Measurements from ENCODE around the gene TRIM62. TPM values are rescaled to one million over a fixed set of nuclear protein-coding genes. Genes with fewer than 3 reads are reported as not detected.

Gene TRIM62
- total and polyA plus RNA-seq, 4 experiments from 2014 or later = 7.2 to 26.2 (median 13.8) TPM

GRCh38 chr1:33143698-33144097, 38.1 kb downstream of the TRIM62 start:
- H3K4me1 ChIP-seq (ENCODE audit: insufficient read depth, low read length) = no peaks in the 10 kb centered on the region
- peaks cover 21% of the 10 kb centered on the region for H3K36me3 ChIP-seq (ENCODE audit: insufficient read depth, low read length)
- POLR2A ChIA-PET (ENCODE audit: partially characterized antibody) = interaction anchor here (5.3 kb wide), 1 partner anchor 16 kb away, joined by 22 read pairs; no protein-coding TSS in a partner anchor
- no peak for DNase-seq
- no peak overlapping the region for H3K4me3 Mint-ChIP-seq
- no peaks in the 10 kb centered on the region for H3K27me3 ChIP-seq (ENCODE audit: insufficient read depth, low read length)
- H3K9me3 ChIP-seq (ENCODE audit: control insufficient read depth in 1 of 2, low read length in 2 of 2) = no peaks in the 10 kb centered on the region
- peaks cover 6 to 42% of the 10 kb centered on the region in 2 donors for H3K36me3 Mint-ChIP-seq
- peak overlapping the region in 2 of 7 donors; percentile 42 to 47 for H3K27ac Mint-ChIP-seq
- intact Hi-C loops (cut with micrococcal nuclease) = no loop called here
- no peak overlapping the region for H3K27ac ChIP-seq (ENCODE audit: low read depth, low read length)
- CTCF ChIA-PET (ENCODE audit: partially characterized antibody) = interaction anchor here (1.9 kb wide), 1 partner anchor 16 kb away, joined by 4 read pairs; no protein-coding TSS in a partner anchor
- no peaks in the 10 kb centered on the region for H3K9me3 Mint-ChIP-seq
- no peak overlapping the region for H3K4me3 ChIP-seq (ENCODE audit: low read length in 2 of 2)
- peaks cover 4 to 15% (median 9%) of the 10 kb centered on the region in 4 donors for H3K4me1 Mint-ChIP-seq
- H3K27me3 Mint-ChIP-seq = no peaks in the 10 kb centered on the region

DNA sequence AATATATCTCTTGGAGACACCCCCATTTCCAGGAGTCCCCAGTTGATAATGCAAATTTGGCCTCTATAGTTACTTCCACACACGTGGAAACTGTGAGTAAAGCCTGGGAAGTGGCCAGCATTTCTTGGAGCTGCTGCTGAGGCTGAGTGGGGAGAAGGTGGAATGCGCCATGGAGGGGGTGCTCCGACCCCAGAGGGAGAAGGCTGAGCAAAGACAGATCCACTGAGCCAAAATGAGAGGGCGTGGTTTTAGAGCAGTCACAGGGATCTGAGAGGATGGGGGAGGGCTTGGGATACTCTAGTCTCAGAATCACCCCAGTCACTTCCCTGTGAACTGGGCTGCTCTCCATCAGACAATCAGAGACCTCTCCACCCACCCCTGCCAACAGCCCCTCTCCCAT, 38.7 kb downstream of the TRIM62 start:
- no peaks in the 10 kb centered on the region for H3K4me1 ChIP-seq (ENCODE audit: insufficient read depth, low read length)

DNA sequence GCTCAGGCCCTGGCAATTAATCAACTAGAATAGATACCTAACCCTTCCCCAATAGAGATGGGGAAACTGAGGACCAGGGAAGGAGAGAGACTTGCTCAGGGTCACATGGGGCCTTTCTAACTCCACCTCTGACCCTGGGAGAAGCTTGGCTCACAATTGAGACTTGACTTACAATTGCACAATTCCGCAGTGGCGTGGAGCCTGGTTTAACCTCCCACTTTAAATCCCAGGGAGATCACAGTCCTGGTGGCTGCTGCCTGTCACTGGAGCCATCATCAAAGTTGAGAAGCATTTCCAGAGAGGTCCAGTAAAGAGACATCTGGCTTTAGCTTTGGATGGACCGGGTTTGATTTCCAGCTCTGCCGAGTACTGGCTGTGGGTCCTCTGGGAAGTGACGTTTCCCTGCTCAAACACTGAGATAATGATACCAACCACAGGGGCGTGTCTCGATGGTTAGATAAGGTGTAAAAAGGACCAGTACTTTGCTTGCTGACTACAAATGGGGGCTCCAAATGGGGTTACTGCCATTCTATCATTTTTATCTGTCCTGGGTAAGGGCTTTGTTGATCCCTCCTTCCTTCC, 39.3 kb downstream of the TRIM62 start:
- CTCF ChIA-PET (ENCODE audit: partially characterized antibody) = no interaction called here
- Mint-ChIP-seq H3K9me3 (no peaks in the 10 kb centered on the region), H3K27me3 (no peaks in the 10 kb centered on the region), H3K36me3 (peaks cover 6 to 36% of the 10 kb centered on the region in 2 donors), H3K4me3 (no peak overlapping the region), H3K4me1 (peaks cover 7 to 15% (median 9%) of the 10 kb centered on the region in 4 donors), H3K27ac (peak overlapping the region in 4 of 7 donors; percentile 10 to 76 (median 54))
- no peak for DNase-seq
- POLR2A ChIA-PET (ENCODE audit: partially characterized antibody) = interaction anchor here (5.3 kb wide), 1 partner anchor 15 kb away, joined by 22 read pairs; no protein-coding TSS in a partner anchor
- Histone ChIP-seq H3K9me3 (ENCODE audit: control insufficient read depth in 1 of 2, low read length in 2 of 2) (no peaks in the 10 kb centered on the region), H3K27ac (ENCODE audit: low read depth, low read length) (no peak overlapping the region), H3K4me1 (ENCODE audit: insufficient read depth, low read length) (no peaks in the 10 kb centered on the region), H3K36me3 (ENCODE audit: insufficient read depth, low read length) (peaks cover 17% of the 10 kb centered on the region), H3K4me3 (ENCODE audit: low read length in 2 of 2) (no peak overlapping the region), H3K27me3 (ENCODE audit: insufficient read depth, low read length) (no peaks in the 10 kb centered on the region)
- intact Hi-C loops (cut with micrococcal nuclease) = no loop called here

More for the DNA sequence above, 38.7 kb downstream of the TRIM62 start:
- peaks cover 4 to 15% (median 9%) of the 10 kb centered on the region in 4 donors for H3K4me1 Mint-ChIP-seq
- H3K9me3 Mint-ChIP-seq = no peaks in the 10 kb centered on the region
- ChIA-PET POLR2A (ENCODE audit: partially characterized antibody) (interaction anchor here (5.3 kb wide), 1 partner anchor 16 kb away, joined by 22 read pairs; no protein-coding TSS in a partner anchor), CTCF (ENCODE audit: partially characterized antibody) (no interaction called here)
- no peak for DNase-seq
- peak overlapping the region in 3 of 7 donors; percentile 47 to 76 (median 52) for H3K27ac Mint-ChIP-seq
- H3K27me3 ChIP-seq (ENCODE audit: insufficient read depth, low read length) = no peaks in the 10 kb centered on the region
- H3K4me3 Mint-ChIP-seq = no peak overlapping the region
- no peak overlapping the region for H3K27ac ChIP-seq (ENCODE audit: low read depth, low read length)
- peaks cover 21% of the 10 kb centered on the region for H3K36me3 ChIP-seq (ENCODE audit: insufficient read depth, low read length)
- peaks cover 6 to 41% of the 10 kb centered on the region in 2 donors for H3K36me3 Mint-ChIP-seq
- intact Hi-C loops (cut with micrococcal nuclease) = no loop called here
- H3K27me3 Mint-ChIP-seq = no peaks in the 10 kb centered on the region
- H3K4me3 ChIP-seq (ENCODE audit: low read length in 2 of 2) = no peak overlapping the region
- no peaks in the 10 kb centered on the region for H3K9me3 ChIP-seq (ENCODE audit: control insufficient read depth in 1 of 2, low read length in 2 of 2)

DNA sequence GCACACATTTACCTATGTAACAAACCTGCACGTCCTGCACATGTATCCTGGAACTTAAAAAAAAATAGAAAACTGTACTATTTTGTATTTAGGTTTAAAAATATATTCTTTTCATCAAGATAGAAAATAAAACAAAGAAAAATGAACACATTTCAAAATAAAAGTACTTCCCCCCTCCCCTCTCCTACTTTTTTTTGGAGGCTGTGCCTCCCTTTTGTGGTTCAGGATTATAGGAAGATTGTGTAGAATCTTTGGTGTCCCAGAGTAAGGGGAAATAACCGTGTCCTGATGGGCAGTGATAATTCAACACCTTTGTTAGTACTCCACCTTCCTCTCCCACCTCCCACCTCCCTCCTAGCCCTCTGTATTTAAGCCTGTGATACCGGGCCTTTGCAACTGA, 40.1 kb downstream of the TRIM62 start:
- H3K36me3 Mint-ChIP-seq = peaks cover 4 to 30% of the 10 kb centered on the region in 2 donors
- Histone ChIP-seq H3K4me1 (ENCODE audit: insufficient read depth, low read length) (no peaks in the 10 kb centered on the region), H3K9me3 (ENCODE audit: control insufficient read depth in 1 of 2, low read length in 2 of 2) (no peaks in the 10 kb centered on the region), H3K36me3 (ENCODE audit: insufficient read depth, low read length) (peaks cover 11% of the 10 kb centered on the region), H3K27ac (ENCODE audit: low read depth, low read length) (no peak overlapping the region), H3K4me3 (ENCODE audit: low read length in 2 of 2) (no peak overlapping the region), H3K27me3 (ENCODE audit: insufficient read depth, low read length) (no peaks in the 10 kb centered on the region)
- peaks cover 7 to 15% (median 9%) of the 10 kb centered on the region in 4 donors for H3K4me1 Mint-ChIP-seq
- DNase-seq = no peak
- no peak overlapping the region for H3K4me3 Mint-ChIP-seq
- intact Hi-C loops (cut with micrococcal nuclease) = no loop called here
- H3K27me3 Mint-ChIP-seq = no peaks in the 10 kb centered on the region
- POLR2A ChIA-PET (ENCODE audit: partially characterized antibody) = interaction anchor here (5.3 kb wide), 1 partner anchor 14 kb away, joined by 22 read pairs; no protein-coding TSS in a partner anchor
- CTCF ChIA-PET (ENCODE audit: partially characterized antibody) = no interaction called here
- H3K9me3 Mint-ChIP-seq = no peaks in the 10 kb centered on the region
- peak overlapping the region in 1 of 7 donors; percentile 13 for H3K27ac Mint-ChIP-seq

DNA sequence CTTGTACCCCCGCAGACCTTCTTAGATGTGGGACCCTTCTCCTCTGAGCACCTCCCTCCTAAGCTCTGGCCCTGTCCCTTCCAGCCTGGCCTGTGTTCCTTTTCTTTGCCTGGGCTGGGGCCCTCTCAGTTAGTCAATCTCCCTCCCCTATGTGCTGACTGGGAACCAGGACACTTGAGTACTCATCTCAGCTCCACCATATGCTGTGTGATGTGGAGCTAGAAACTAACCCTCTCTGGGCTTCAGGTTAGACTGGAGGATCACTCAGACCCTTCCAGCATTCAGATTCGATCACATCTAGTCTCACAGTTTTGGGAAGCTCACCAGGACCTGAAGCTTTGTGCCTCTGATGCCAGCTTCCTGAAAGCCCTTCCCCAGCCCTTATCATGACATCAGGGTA, 40.6 kb downstream of the TRIM62 start:
- intact Hi-C loops (cut with micrococcal nuclease) = no loop called here
- H3K36me3 ChIP-seq (ENCODE audit: insufficient read depth, low read length) = peaks cover 8% of the 10 kb centered on the region
- Mint-ChIP-seq H3K9me3 (no peaks in the 10 kb centered on the region), H3K27me3 (no peaks in the 10 kb centered on the region), H3K36me3 (peaks cover 0 to 25% of the 10 kb centered on the region in 2 donors), H3K4me1 (peaks cover 6 to 15% (median 9%) of the 10 kb centered on the region in 4 donors), H3K4me3 (no peak overlapping the region), H3K27ac (peak overlapping the region in 5 of 7 donors; percentile 17 to 90 (median 54))
- no peak for DNase-seq
- no peak overlapping the region for H3K27ac ChIP-seq (ENCODE audit: low read depth, low read length)
- no peaks in the 10 kb centered on the region for H3K27me3 ChIP-seq (ENCODE audit: insufficient read depth, low read length)
- CTCF ChIA-PET (ENCODE audit: partially characterized antibody) = no interaction called here
- no peak overlapping the region for H3K4me3 ChIP-seq (ENCODE audit: low read length in 2 of 2)
- no peaks in the 10 kb centered on the region for H3K9me3 ChIP-seq (ENCODE audit: control insufficient read depth in 1 of 2, low read length in 2 of 2)
- H3K4me1 ChIP-seq (ENCODE audit: insufficient read depth, low read length) = no peaks in the 10 kb centered on the region
- POLR2A ChIA-PET (ENCODE audit: partially characterized antibody) = no interaction called here

- Mint-ChIP-seq H3K36me3 (peaks cover 0 to 20% of the 10 kb centered on the region in 2 donors), H3K9me3 (no peaks in the 10 kb centered on the region)
- intact Hi-C loops (cut with micrococcal nuclease) = no loop called here
Measured at GRCh38 chr1:33140153-33141149, 41.4 kb downstream of the TRIM62 start.

More at GRCh38 chr1:33140153-33141149, 41.4 kb downstream of the TRIM62 start:
- ChIA-PET POLR2A (ENCODE audit: partially characterized antibody) (interaction anchor here (2.4 kb wide), 1 partner anchor 13 kb away, joined by 13 read pairs; no protein-coding TSS in a partner anchor), CTCF (ENCODE audit: partially characterized antibody) (interaction anchor here (1.5 kb wide), 1 partner anchor 13 kb away, joined by 4 read pairs; no protein-coding TSS in a partner anchor)
- Mint-ChIP-seq H3K4me3 (no peak overlapping the region), H3K4me1 (peaks cover 9 to 15% (median 12%) of the 10 kb centered on the region in 4 donors), H3K27ac (peak overlapping the region in 4 of 7 donors; percentile 54 to 90 (median 64)), H3K27me3 (no peaks in the 10 kb centered on the region)
- no peak overlapping the region for H3K4me3 ChIP-seq (ENCODE audit: low read length in 2 of 2)
- DNase-seq = no peak
- H3K4me1 ChIP-seq (ENCODE audit: insufficient read depth, low read length) = no peaks in the 10 kb centered on the region
- H3K9me3 ChIP-seq (ENCODE audit: control insufficient read depth in 1 of 2, low read length in 2 of 2) = no peaks in the 10 kb centered on the region
- no peak overlapping the region for H3K27ac ChIP-seq (ENCODE audit: low read depth, low read length)
- no peaks in the 10 kb centered on the region for H3K27me3 ChIP-seq (ENCODE audit: insufficient read depth, low read length)
- H3K36me3 ChIP-seq (ENCODE audit: insufficient read depth, low read length) = peaks cover 8% of the 10 kb centered on the region

Data from CD4-positive, alpha-beta memory T cell (primary cell).